Measurements from ENCODE around the gene PRUNE1.
A peak's percentile ranks its signal among the peaks of the same experiment; 100 is the strongest.

The PRUNE1 gene

GRCh38 chr1:151007853-151008243 lies 401 bp upstream of the PRUNE1 start:
- H3K9me3 ChIP-seq (ENCODE audit: control insufficient read depth, insufficient read depth, low read length) = no peaks in the 10 kb centered on the region
- H3K36me3 ChIP-seq (ENCODE audit: insufficient read depth, low read length) = no peaks in the 10 kb centered on the region
- H3K4me1 ChIP-seq (ENCODE audit: insufficient read depth, low read length) = peaks cover 18% of the 10 kb centered on the region
- H3K9ac ChIP-seq (ENCODE audit: low read depth, low read length) = peak overlapping the region; percentile 72; the same call in 1 of the 2 replicates

GRCh38 chr1:151009206-151009587 lies 948 bp downstream of the PRUNE1 start:
- Histone ChIP-seq H3K36me3 (ENCODE audit: insufficient read depth, low read length) (no peaks in the 10 kb centered on the region), H3K4me1 (ENCODE audit: insufficient read depth, low read length) (peaks cover 18% of the 10 kb centered on the region), H3K9ac (ENCODE audit: low read depth, low read length) (peak overlapping the region; percentile 72), H3K9me3 (ENCODE audit: control insufficient read depth, insufficient read depth, low read length) (no peaks in the 10 kb centered on the region)

DNA sequence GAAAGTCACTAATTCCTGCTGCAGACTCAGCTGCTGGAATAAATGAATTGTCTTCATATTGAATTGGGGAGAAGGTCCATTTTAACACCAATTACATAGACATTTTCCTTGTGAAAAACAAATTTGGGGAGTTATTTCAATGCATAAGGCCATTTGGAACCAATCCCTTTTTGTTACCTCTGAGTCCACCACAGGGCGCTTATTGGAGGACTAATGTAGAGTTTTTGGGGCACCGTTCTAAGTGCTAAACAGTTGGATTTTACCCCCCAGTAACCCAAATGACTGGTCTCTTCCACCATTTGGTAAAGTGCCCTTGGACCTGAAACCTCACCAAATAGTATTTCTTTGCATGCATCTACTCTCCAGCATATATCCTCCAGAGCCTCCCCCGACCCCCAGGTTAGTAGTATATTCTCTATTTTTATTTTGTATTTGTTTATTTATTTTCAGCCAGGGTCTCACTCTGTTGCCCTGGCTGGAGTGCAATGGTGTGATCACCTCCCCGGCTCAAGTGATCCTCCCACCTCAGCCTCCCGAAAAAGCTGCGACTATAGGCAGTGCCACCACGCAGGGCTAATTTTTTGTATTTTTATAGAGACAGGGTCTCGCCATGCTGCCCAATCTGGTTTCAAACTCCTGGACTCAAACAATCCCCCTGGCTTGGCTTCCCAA lies 1.6 kb downstream of the PRUNE1 start:
- no peaks in the 10 kb centered on the region for H3K36me3 ChIP-seq (ENCODE audit: insufficient read depth, low read length)
- H3K4me1 ChIP-seq (ENCODE audit: insufficient read depth, low read length) = peaks cover 18% of the 10 kb centered on the region
- H3K9ac ChIP-seq (ENCODE audit: low read depth, low read length) = peak overlapping the region; percentile 72
- no peaks in the 10 kb centered on the region for H3K9me3 ChIP-seq (ENCODE audit: control insufficient read depth, insufficient read depth, low read length)

DNA sequence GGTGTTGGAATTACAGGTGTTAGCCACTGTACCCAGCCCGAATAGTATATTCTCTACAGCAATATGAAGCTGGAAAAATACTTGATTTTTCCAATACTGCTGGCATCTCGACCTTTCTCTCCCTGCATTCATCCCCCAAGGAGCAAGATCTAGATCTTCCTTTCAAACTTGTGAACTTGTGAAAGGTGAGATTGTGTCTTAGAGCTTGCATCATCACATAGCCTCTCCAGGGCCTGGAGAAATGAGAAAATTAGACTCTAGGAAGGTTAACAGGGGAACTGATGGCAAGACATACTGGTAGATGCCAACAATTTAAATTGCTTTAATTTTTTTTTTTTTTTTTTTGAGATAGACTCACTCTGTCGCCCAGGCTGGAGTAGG lies 2.1 kb downstream of the PRUNE1 start:
- peaks cover 18% of the 10 kb centered on the region for H3K4me1 ChIP-seq (ENCODE audit: insufficient read depth, low read length)
- H3K9ac ChIP-seq (ENCODE audit: low read depth, low read length) = no peak overlapping the region
- H3K36me3 ChIP-seq (ENCODE audit: insufficient read depth, low read length) = no peaks in the 10 kb centered on the region
- H3K9me3 ChIP-seq (ENCODE audit: control insufficient read depth, insufficient read depth, low read length) = no peaks in the 10 kb centered on the region

DNA sequence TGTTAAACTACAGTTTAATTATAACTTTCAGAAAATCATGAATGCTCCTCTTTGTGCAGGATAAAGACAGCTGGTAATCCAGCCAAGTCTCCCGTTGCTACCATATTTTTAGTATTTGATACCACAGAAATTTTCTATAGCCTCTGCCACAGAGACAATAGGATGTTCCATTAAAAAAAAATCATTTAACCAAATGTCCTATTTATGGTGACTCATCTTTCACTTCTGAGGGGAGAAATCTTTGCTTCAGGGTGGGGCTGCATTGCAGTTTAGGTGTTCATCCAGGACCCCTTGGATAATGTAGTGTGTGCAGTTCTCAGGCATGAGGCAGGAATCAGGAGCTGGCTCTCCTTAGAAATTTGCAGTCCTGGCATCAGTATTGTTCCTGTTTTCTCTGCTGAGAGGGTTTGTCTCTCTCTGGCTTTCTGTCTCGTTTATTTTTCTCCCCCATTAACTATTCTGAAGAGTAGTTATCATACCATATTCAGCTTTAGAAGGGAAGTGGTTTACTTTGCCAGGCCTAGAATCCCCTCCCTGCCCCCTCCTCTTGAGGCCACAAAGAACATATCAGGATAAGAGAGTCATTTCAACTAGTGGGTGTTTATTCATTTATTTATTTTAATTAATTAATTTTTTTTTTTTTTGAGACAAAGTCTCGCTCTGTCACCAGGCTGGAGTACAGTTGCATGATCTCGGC lies 3.1 kb downstream of the PRUNE1 start:
- no peak overlapping the region for H3K9ac ChIP-seq (ENCODE audit: low read depth, low read length)
- no peaks in the 10 kb centered on the region for H3K9me3 ChIP-seq (ENCODE audit: control insufficient read depth, insufficient read depth, low read length)
- H3K36me3 ChIP-seq (ENCODE audit: insufficient read depth, low read length) = no peaks in the 10 kb centered on the region
- H3K4me1 ChIP-seq (ENCODE audit: insufficient read depth, low read length) = peaks cover 11% of the 10 kb centered on the region; the same call in 1 of the 2 replicates

GRCh38 chr1:151012684-151013471 lies 4.6 kb downstream of the PRUNE1 start:
- Histone ChIP-seq H3K9me3 (ENCODE audit: control insufficient read depth, insufficient read depth, low read length) (no peaks in the 10 kb centered on the region), H3K4me1 (ENCODE audit: insufficient read depth, low read length) (peaks cover 6% of the 10 kb centered on the region; the same call in 1 of the 2 replicates), H3K9ac (ENCODE audit: low read depth, low read length) (no peak overlapping the region), H3K36me3 (ENCODE audit: insufficient read depth, low read length) (peaks cover 4% of the 10 kb centered on the region; the same call in 1 of the 2 replicates)

DNA sequence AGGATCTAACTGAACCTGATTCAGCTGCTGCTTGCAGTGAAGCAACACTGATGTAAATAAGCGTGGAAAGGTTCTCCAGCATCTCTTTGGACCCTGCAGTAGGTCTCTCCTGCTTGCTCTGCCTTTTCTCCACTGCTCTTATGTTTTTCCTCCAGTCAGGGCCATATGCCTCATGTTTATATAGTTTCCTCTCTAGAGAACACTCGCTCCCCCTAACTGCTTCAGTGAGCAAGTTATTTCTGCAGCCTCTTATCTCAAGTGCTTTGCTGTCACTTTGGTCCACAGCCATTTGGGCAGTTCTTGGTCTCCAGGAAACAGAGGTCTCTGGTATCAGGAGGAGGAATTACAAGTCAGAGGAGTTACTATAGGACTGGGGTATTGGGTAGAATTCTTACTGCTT lies 5.3 kb downstream of the PRUNE1 start:
- Histone ChIP-seq H3K36me3 (ENCODE audit: insufficient read depth, low read length) (peaks cover 4% of the 10 kb centered on the region; the same call in 1 of the 2 replicates), H3K9ac (ENCODE audit: low read depth, low read length) (no peak overlapping the region), H3K9me3 (ENCODE audit: control insufficient read depth, insufficient read depth, low read length) (no peaks in the 10 kb centered on the region), H3K4me1 (ENCODE audit: insufficient read depth, low read length) (peaks cover 4% of the 10 kb centered on the region; the same call in 1 of the 2 replicates)

GRCh38 chr1:151024540-151025146 lies 16.4 kb downstream of the PRUNE1 start:
- Histone ChIP-seq H3K4me1 (ENCODE audit: insufficient read depth, low read length) (no peaks in the 10 kb centered on the region), H3K9ac (ENCODE audit: low read depth, low read length) (no peak overlapping the region), H3K9me3 (ENCODE audit: control insufficient read depth, insufficient read depth, low read length) (no peaks in the 10 kb centered on the region), H3K36me3 (ENCODE audit: insufficient read depth, low read length) (peaks cover 6% of the 10 kb centered on the region; the same call in 1 of the 2 replicates)

DNA sequence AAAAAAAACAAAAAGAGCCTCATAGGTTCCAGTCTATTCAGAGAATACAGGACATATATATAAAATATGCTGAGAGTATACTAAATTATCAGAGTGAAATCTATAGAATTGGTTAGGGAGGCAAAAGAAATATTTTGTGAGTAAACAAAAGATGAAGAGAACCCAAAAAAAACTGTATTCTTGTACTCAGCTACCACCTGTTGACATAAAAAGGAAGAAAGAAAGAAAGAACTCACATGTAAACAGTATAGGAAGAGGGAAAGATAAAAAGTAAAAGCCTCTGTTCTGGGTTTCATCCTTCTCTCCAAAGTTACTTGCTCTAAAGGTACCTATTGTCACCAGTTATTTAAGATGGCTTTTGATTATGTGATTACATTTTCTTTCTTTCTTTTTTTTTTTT lies 18.2 kb downstream of the PRUNE1 start:
- H3K9ac ChIP-seq (ENCODE audit: low read depth, low read length) = no peak overlapping the region
- no peaks in the 10 kb centered on the region for H3K4me1 ChIP-seq (ENCODE audit: insufficient read depth, low read length)
- no peaks in the 10 kb centered on the region for H3K9me3 ChIP-seq (ENCODE audit: control insufficient read depth, insufficient read depth, low read length)
- peaks cover 6% of the 10 kb centered on the region; the same call in 1 of the 2 replicates for H3K36me3 ChIP-seq (ENCODE audit: insufficient read depth, low read length)

GRCh38 chr1:151032164-151032563 lies 23.9 kb downstream of the PRUNE1 start:
- H3K36me3 ChIP-seq (ENCODE audit: insufficient read depth, low read length) = peaks cover 2% of the 10 kb centered on the region; the same call in 1 of the 2 replicates
- H3K9me3 ChIP-seq (ENCODE audit: control insufficient read depth, insufficient read depth, low read length) = no peaks in the 10 kb centered on the region
- no peaks in the 10 kb centered on the region for H3K4me1 ChIP-seq (ENCODE audit: insufficient read depth, low read length)
- H3K9ac ChIP-seq (ENCODE audit: low read depth, low read length) = no peak overlapping the region

DNA sequence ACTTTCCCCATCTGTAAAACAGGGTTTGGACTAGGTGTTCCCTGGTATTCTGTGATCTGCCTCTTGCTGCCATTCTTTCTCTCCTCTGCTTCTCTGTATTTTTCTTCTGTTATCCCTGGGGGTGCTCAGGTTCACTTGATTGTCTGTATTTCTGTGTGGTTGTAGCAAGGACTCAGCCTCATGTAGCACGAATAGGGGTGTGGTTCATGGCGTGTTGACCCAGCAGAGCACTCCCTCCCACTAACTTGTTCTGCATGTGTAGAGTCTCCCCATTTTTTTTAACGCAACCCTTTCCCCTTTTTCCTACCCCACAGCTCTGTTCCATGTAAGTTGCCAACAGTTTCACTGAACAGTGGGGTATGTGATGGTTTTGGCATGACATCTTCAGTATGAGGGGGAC lies 26.9 kb downstream of the PRUNE1 start:
- Histone ChIP-seq H3K4me1 (ENCODE audit: insufficient read depth, low read length) (peaks cover 8% of the 10 kb centered on the region), H3K9ac (ENCODE audit: low read depth, low read length) (no peak overlapping the region), H3K36me3 (ENCODE audit: insufficient read depth, low read length) (peaks cover 2% of the 10 kb centered on the region; the same call in 1 of the 2 replicates), H3K9me3 (ENCODE audit: control insufficient read depth, insufficient read depth, low read length) (no peaks in the 10 kb centered on the region)

GRCh38 chr1:151036356-151036755 lies 28.1 kb downstream of the PRUNE1 start, which contains the start of gene BNIPL:
Gene BNIPL (plus strand): TSS chr1:151036586. CDS start chr1:151036726, 140 bp downstream.
- peaks cover 8% of the 10 kb centered on the region for H3K4me1 ChIP-seq (ENCODE audit: insufficient read depth, low read length)
- H3K9me3 ChIP-seq (ENCODE audit: control insufficient read depth, insufficient read depth, low read length) = no peaks in the 10 kb centered on the region
- no peak within 1 kb of the TSS for H3K9ac ChIP-seq (ENCODE audit: low read depth, low read length)
- H3K36me3 ChIP-seq (ENCODE audit: insufficient read depth, low read length) = peaks cover 2% of the 10 kb centered on the region; the same call in 1 of the 2 replicates

DNA sequence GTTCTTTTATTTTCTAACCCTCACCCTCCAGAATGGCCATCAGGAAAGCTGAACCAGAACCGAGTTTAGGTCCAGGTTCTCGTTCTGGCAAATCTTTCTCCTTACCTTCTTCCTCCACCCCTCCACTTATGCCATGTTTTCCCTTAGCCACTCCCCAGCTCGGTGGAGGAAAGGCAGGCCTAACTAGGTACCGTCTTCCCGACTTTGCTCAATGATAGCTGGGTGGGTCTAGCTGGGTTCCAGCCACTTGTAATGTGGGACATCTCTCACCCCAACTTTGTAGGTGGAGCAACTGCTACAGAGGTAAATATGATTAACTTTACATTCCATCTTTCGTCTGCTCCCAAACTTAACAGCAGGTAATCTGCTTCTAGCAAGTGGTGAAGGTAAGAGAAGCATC lies 28.8 kb downstream of the PRUNE1 start:
- Histone ChIP-seq H3K9me3 (ENCODE audit: control insufficient read depth, insufficient read depth, low read length) (no peaks in the 10 kb centered on the region), H3K9ac (ENCODE audit: low read depth, low read length) (no peak overlapping the region), H3K36me3 (ENCODE audit: insufficient read depth, low read length) (peaks cover 2% of the 10 kb centered on the region; the same call in 1 of the 2 replicates), H3K4me1 (ENCODE audit: insufficient read depth, low read length) (peaks cover 8% of the 10 kb centered on the region)

DNA sequence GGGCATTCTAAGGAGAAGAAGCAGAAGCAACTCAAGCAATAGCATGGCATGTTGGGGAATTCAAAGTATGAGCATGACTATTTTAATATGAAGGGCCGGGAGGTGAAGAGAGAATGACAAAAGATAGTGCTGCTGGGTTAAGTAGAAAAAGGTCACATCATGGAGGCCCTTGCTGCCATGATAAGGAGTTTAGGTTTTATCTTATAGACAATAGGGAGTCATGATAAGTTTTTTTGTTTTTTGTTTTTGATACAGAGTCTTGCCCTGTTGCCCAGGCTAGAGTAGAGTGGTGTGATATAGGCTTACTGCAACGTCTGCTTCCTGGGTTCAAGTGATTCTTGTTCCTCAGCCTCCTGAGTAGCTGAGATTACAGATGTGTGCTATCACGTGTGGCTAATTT lies 31.3 kb downstream of the PRUNE1 start:
- Histone ChIP-seq H3K9me3 (ENCODE audit: control insufficient read depth, insufficient read depth, low read length) (no peaks in the 10 kb centered on the region), H3K4me1 (ENCODE audit: insufficient read depth, low read length) (peaks cover 8% of the 10 kb centered on the region), H3K36me3 (ENCODE audit: insufficient read depth, low read length) (peaks cover 2% of the 10 kb centered on the region; the same call in 1 of the 2 replicates), H3K9ac (ENCODE audit: low read depth, low read length) (no peak overlapping the region)

Data from ES-I3 (cell line).